Measurements from ENCODE around the gene RAB30.

- no peak for TF ChIP-seq ZNF138 (CRISPR knock-in tag; conservative IDR thresholded peaks at IDR 0.05)
- TF ChIP-seq CTCF (IDR thresholded peaks at IDR 0.05) = no peak
- no peak for TF ChIP-seq ZNF416 (CRISPR knock-in tag; IDR thresholded peaks at IDR 0.05)
- TF ChIP-seq ATF3 (CRISPR knock-in tag; conservative IDR thresholded peaks at IDR 0.05) = no peak
- TF ChIP-seq MYBL2 (CRISPR knock-in tag; IDR thresholded peaks at IDR 0.05) = no peak
- no peak for TF ChIP-seq SP1 (CRISPR knock-in tag; conservative IDR thresholded peaks at IDR 0.05)
- TF ChIP-seq MLX (CRISPR knock-in tag; IDR thresholded peaks at IDR 0.05) = no peak
These were observed 3.1 kb downstream of the RAB30 start for GRCh38 chr11:83068568-83068967.

All from WTC11 (cell line).